ENCODE data around the gene SCN9A.

DNA sequence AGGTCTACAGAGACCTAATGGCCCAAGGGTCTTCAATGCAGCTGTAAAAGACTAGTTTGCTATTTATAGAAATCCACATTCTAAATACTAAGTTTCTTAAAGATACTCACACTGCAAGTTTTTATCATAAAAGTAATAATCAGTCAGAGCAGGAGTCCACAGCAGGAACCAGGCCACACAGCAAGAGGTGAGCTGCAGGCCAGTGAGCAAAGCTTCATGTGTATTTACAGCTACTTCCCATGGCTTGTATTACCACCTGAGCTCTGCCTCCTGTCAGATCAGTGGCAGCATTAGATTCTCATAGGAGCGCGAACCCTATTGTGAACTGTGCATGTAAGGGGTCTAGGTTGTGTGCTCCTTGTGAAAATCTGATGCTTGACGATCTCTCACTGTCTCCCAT, 6.7 kb upstream of the SCN9A start:
- TF ChIP-seq, protein P1, sequence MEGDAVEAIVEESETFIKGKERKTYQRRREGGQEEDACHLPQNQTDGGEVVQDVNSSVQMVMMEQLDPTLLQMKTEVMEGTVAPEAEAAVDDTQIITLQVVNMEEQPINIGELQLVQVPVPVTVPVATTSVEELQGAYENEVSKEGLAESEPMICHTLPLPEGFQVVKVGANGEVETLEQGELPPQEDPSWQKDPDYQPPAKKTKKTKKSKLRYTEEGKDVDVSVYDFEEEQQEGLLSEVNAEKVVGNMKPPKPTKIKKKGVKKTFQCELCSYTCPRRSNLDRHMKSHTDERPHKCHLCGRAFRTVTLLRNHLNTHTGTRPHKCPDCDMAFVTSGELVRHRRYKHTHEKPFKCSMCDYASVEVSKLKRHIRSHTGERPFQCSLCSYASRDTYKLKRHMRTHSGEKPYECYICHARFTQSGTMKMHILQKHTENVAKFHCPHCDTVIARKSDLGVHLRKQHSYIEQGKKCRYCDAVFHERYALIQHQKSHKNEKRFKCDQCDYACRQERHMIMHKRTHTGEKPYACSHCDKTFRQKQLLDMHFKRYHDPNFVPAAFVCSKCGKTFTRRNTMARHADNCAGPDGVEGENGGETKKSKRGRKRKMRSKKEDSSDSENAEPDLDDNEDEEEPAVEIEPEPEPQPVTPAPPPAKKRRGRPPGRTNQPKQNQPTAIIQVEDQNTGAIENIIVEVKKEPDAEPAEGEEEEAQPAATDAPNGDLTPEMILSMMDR (conservative IDR thresholded peaks at IDR 0.05 in 1 of 2, IDR thresholded peaks at IDR 0.05 in 1 of 2; ENCODE audit: low read depth in 1 of 2, low read length in 2 of 2) = no peak
- no peak for TF ChIP-seq EZH2 (IDR thresholded peaks at IDR 0.05; ENCODE audit: low read length, missing control alignments)

All from fibroblast of lung (primary cell).